K562 (cell line): Measurements from ENCODE around the gene LCP2. TPM values are rescaled to one million over a fixed set of nuclear protein-coding genes. Genes with fewer than 3 reads are reported as not detected.
A peak's percentile ranks its signal among the peaks of the same experiment; 100 is the strongest.

Experiments used
- RAD21 ChIP-seq, 2 experiments: fragments of 250-450 bp in 1 of 2; fragments of 450-650 bp in 1 of 2; sonication (Bioruptor Pico) in 1 of 2; formaldehyde crosslinking in 1 of 2; IDR thresholded peaks in 1 of 2; conservative IDR thresholded peaks in 1 of 2; 2 replicates each; pipeline versions ENCODE4 v1.4.0 to v1.8.0; 2020 to 2022; ENCODE audit warnings: mild to moderate bottlenecking in 2 of 2, moderate library complexity in 1 of 2
- polyA plus RNA-seq, 8 experiments: library from polyadenylated mRNA; depleted of rRNA in 4 of 8; stranded (reverse) in 5 of 8; unstranded in 3 of 8; fragments of >200 nt; fragmentation: Nextera tagmentation in 2 of 8; fragmentation: Illumina TruSeq in 1 of 8; extraction: Ambion mirVana in 2 of 8; extraction: Trizol in 1 of 8; gene quantifications; 2 replicates each; pipeline versions ENCODE4 v1.2.1 to v1.2.3, GENCODE V29; 2011 to 2014; ENCODE audit warnings: inconsistent platforms in 1 of 8, missing spikeins in 1 of 8
- total RNA-seq, 7 experiments: library from RNA; depleted of rRNA in 6 of 7; stranded (reverse); fragments of >200 nt in 6 of 7; fragmentation: Illumina TruSeq in 2 of 7; extraction: Trizol in 2 of 7; gene quantifications; 2 replicates each; pipeline versions ENCODE4 v1.2.1 to v1.2.3, GENCODE V29; 2011 to 2021; ENCODE audit warnings: low replicate concordance in 1 of 7
- TF ChIP-seq, protein P1 (sequence below), 2 experiments: fragments of 450-650 bp; formaldehyde crosslinking in 1 of 2; IDR thresholded peaks; 2 replicates each; pipeline versions ENCODE4 v1.4.0 to v1.6.1; 2014 to 2020; ENCODE audit warnings: mild to moderate bottlenecking in 2 of 2, borderline replicate concordance in 1 of 2, low read depth in 1 of 2

Gene LCP2
- total and polyA plus RNA-seq, 9 of the 15 experiments (the other 6 are each of a cell fraction or from before 2014, with no cell fraction given), result 4.0 to 31.3 (median 14.6) TPM

DNA sequence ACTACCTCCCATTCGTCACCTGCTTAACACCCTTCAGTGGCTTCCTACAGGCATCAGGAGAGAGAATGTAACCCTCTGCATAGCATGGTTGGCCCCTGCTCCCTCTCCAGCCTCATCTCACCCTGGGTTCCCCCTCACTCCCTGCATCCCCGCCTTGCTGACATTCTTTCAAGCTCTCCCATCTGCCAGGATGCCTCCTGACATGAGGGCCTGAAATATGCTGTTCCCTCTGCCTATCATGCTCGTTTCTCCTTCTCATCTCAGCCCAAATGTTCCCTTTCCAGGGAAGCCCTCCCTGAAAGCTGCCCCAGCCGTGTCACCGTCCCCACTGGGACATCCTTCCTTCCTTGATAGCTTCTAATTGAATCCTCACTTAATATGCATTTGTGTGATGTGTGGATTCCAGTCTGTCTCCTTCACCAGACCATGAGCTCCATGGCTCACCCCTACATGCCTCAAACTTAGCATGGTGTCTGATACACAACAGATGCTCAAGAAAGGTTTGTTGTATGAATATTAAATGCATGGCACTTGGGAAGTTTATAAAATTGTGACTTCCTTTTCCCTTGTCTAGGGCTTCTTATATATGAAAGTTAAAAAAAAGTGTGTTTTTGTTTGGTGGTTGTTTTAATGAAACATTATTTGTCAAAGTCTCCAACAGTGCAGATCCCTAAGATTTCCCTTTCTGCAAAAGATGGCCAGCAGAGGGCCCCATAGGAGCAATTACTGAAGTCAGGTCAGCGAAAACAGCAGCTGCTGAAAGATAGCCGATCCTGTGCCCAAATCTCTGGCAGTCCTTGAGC is 72.0 kb downstream of the LCP2 start (continued):
- TF ChIP-seq, protein P1, sequence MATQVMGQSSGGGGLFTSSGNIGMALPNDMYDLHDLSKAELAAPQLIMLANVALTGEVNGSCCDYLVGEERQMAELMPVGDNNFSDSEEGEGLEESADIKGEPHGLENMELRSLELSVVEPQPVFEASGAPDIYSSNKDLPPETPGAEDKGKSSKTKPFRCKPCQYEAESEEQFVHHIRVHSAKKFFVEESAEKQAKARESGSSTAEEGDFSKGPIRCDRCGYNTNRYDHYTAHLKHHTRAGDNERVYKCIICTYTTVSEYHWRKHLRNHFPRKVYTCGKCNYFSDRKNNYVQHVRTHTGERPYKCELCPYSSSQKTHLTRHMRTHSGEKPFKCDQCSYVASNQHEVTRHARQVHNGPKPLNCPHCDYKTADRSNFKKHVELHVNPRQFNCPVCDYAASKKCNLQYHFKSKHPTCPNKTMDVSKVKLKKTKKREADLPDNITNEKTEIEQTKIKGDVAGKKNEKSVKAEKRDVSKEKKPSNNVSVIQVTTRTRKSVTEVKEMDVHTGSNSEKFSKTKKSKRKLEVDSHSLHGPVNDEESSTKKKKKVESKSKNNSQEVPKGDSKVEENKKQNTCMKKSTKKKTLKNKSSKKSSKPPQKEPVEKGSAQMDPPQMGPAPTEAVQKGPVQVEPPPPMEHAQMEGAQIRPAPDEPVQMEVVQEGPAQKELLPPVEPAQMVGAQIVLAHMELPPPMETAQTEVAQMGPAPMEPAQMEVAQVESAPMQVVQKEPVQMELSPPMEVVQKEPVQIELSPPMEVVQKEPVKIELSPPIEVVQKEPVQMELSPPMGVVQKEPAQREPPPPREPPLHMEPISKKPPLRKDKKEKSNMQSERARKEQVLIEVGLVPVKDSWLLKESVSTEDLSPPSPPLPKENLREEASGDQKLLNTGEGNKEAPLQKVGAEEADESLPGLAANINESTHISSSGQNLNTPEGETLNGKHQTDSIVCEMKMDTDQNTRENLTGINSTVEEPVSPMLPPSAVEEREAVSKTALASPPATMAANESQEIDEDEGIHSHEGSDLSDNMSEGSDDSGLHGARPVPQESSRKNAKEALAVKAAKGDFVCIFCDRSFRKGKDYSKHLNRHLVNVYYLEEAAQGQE (IDR thresholded peaks at IDR 0.05; ENCODE audit: borderline replicate concordance), result peak; percentile 86
- TF ChIP-seq, protein P1 (CRISPR knock-in tag; IDR thresholded peaks at IDR 0.05; ENCODE audit: low read depth), result no peak
- TF ChIP-seq RAD21 (CRISPR knock-in tag; conservative IDR thresholded peaks at IDR 0.05 in 1 of 2, IDR thresholded peaks at IDR 0.05 in 1 of 2), result peak; percentile 93 to 97
- TF ChIP-seq, all 486 proteins: peak for 13
